Mononuclear cell (primary cell): Measurements from ENCODE around the gene KRTAP5-2. TPM values are rescaled to one million over a fixed set of nuclear protein-coding genes. Genes with fewer than 3 reads are reported as not detected.
A peak's percentile ranks its signal among the peaks of the same experiment; 100 is the strongest.
"Not testable (repeated sequence)": the region's sequence is repeated elsewhere in the genome, so short reads cannot be mapped to it uniquely, and the experiment has no call there.

Experiments
- H3K27me3 ChIP-seq: 2 replicates; pipeline ENCODE4 v1.6.0; 2011; ENCODE audit warnings: low read length, control low read depth; ENCODE audit not compliant: insufficient read depth
- H3K4me1 ChIP-seq: 2 replicates; pipeline ENCODE4 v1.5.1; 2011; ENCODE audit warnings: mild to moderate bottlenecking, low read length, control low read depth; ENCODE audit not compliant: insufficient read depth
- H3K4me3 ChIP-seq: 2 replicates; pipeline ENCODE4 v1.5.1; 2011; ENCODE audit warnings: mild to moderate bottlenecking, low read length, moderate library complexity
- H3K9me3 ChIP-seq: 2 replicates; pipeline ENCODE4 v1.5.1; 2011; ENCODE audit warnings: low read depth, mild to moderate bottlenecking, control low read depth, low read length
- total RNA-seq: library from RNA; depleted of rRNA; stranded (reverse); fragments of >200 nt; gene quantifications from one replicate; pipeline ENCODE4 v1.2.3, GENCODE V29; 2012

KRTAP5-2 gene
- total RNA-seq, 1 donor: not detected

- not testable (repeated sequence) for H3K27me3 ChIP-seq, H3K9me3 ChIP-seq, H3K4me3 ChIP-seq
- H3K4me1 ChIP-seq: peaks cover 21% of the 10 kb centered on the region
Observed at GRCh38 chr11:1584661-1585370, 13.3 kb downstream of the KRTAP5-2 start, which contains the start of gene KRTAP5-1. TSS of gene KRTAP5-1 (minus strand) at chr11:1585283. CDS start at chr11:1585249, 34 bp downstream.

GRCh38 chr11:1582909-1583308, 15.2 kb downstream of the KRTAP5-2 start:
- not testable (repeated sequence) for H3K27me3 ChIP-seq, H3K9me3 ChIP-seq, H3K4me3 ChIP-seq, H3K4me1 ChIP-seq

- H3K4me3 ChIP-seq: no peak overlapping the region
- H3K9me3 ChIP-seq: no peaks in the 10 kb centered on the region
- peaks cover 6% of the 10 kb centered on the region for H3K27me3 ChIP-seq
- H3K4me1 ChIP-seq: no peaks in the 10 kb centered on the region
Observed at GRCh38 chr11:1581976-1582375, 16.1 kb downstream of the KRTAP5-2 start.

GRCh38 chr11:1576825-1577224, 21.3 kb downstream of the KRTAP5-2 start:
- H3K27me3 ChIP-seq: peaks cover 18% of the 10 kb centered on the region
- H3K4me3 ChIP-seq: no peak overlapping the region
- no peaks in the 10 kb centered on the region for H3K9me3 ChIP-seq
- peaks cover 14% of the 10 kb centered on the region for H3K4me1 ChIP-seq

- peaks cover 22% of the 10 kb centered on the region for H3K27me3 ChIP-seq
- not testable (repeated sequence) for H3K4me3 ChIP-seq, H3K9me3 ChIP-seq
- peaks cover 20% of the 10 kb centered on the region for H3K4me1 ChIP-seq
Observed at GRCh38 chr11:1575756-1576155, 22.3 kb downstream of the KRTAP5-2 start.

GRCh38 chr11:1574933-1575242, 23.2 kb downstream of the KRTAP5-2 start:
- Histone ChIP-seq H3K9me3 (no peaks in the 10 kb centered on the region), H3K27me3 (peaks cover 30% of the 10 kb centered on the region), H3K4me1 (peaks cover 25% of the 10 kb centered on the region)

GRCh38 chr11:1574238-1574932, 23.7 kb downstream of the KRTAP5-2 start:
- H3K4me1 ChIP-seq: peaks cover 25% of the 10 kb centered on the region
- peaks cover 30% of the 10 kb centered on the region for H3K27me3 ChIP-seq
- no peaks in the 10 kb centered on the region for H3K9me3 ChIP-seq
- H3K4me3 ChIP-seq: peak overlapping the region; percentile 27

More at GRCh38 chr11:1574933-1575242, 23.2 kb downstream of the KRTAP5-2 start:
- no peak overlapping the region for H3K4me3 ChIP-seq

- peak overlapping the region; percentile 27 for H3K4me3 ChIP-seq
- H3K27me3 ChIP-seq: peaks cover 30% of the 10 kb centered on the region
- no peaks in the 10 kb centered on the region for H3K9me3 ChIP-seq
- H3K4me1 ChIP-seq: peaks cover 25% of the 10 kb centered on the region
Observed at GRCh38 chr11:1573903-1574237, 24.2 kb downstream of the KRTAP5-2 start.

GRCh38 chr11:1573077-1573902, 24.8 kb downstream of the KRTAP5-2 start:
- H3K4me3 ChIP-seq: peak overlapping the region; percentile 35
- no peaks in the 10 kb centered on the region for H3K9me3 ChIP-seq
- H3K4me1 ChIP-seq: peaks cover 25% of the 10 kb centered on the region
- H3K27me3 ChIP-seq: peaks cover 30% of the 10 kb centered on the region

- H3K9me3 ChIP-seq: no peaks in the 10 kb centered on the region
- H3K4me1 ChIP-seq: peaks cover 25% of the 10 kb centered on the region
- H3K27me3 ChIP-seq: peaks cover 30% of the 10 kb centered on the region
- H3K4me3 ChIP-seq: peak within 1 kb of the TSS; percentile 35
Observed at GRCh38 chr11:1572197-1573076, 25.7 kb downstream of the KRTAP5-2 start, which contains the start of gene DUSP8. TSS of gene DUSP8 (minus strand) at chr11:1572271. CDS start at chr11:1565826, 6,445 bp downstream.

GRCh38 chr11:1571760-1572196, 26.3 kb downstream of the KRTAP5-2 start:
- Histone ChIP-seq H3K27me3 (peaks cover 30% of the 10 kb centered on the region), H3K4me3 (peak overlapping the region; percentile 20), H3K4me1 (peaks cover 25% of the 10 kb centered on the region), H3K9me3 (no peaks in the 10 kb centered on the region)

- Histone ChIP-seq H3K27me3 (peaks cover 30% of the 10 kb centered on the region), H3K9me3 (no peaks in the 10 kb centered on the region), H3K4me3 (peak overlapping the region; percentile 20), H3K4me1 (peaks cover 25% of the 10 kb centered on the region)
Observed at GRCh38 chr11:1570896-1571759, 27.0 kb downstream of the KRTAP5-2 start.

- no peaks in the 10 kb centered on the region for H3K9me3 ChIP-seq
- peaks cover 27% of the 10 kb centered on the region for H3K27me3 ChIP-seq
- H3K4me3 ChIP-seq: no peak overlapping the region
- H3K4me1 ChIP-seq: peaks cover 25% of the 10 kb centered on the region
Observed at GRCh38 chr11:1570531-1570895, 27.6 kb downstream of the KRTAP5-2 start.
